MM.1S (cell line): Measurements from ENCODE around the gene ELOVL2.
"Not testable (repeated sequence)": the region's sequence is repeated elsewhere in the genome, so short reads cannot be mapped to it uniquely, and the experiment has no call there.

Experiments used
- DNase-seq: peaks from one replicate; pipeline ENCODE4 v3.0.0-alpha.2; 2015
- H2AFZ ChIP-seq: fragments of 300-600 bp; sonication (generic); 2 replicates; pipeline ENCODE4 v1.6.0; 2016; ENCODE audit warnings: antibody characterized with exemption, low read length
- H3F3A ChIP-seq: fragments of 300-600 bp; sonication (generic); 2 replicates; pipeline ENCODE4 v1.6.1; 2016; ENCODE audit warnings: mild to moderate bottlenecking, antibody characterized with exemption, low read length, moderate library complexity, mixed read lengths; ENCODE audit not compliant: insufficient read depth
- H3K27ac ChIP-seq: fragments of 300-600 bp; sonication (generic); 2 replicates; pipeline ENCODE4 v1.5.1; 2016; ENCODE audit warnings: mild to moderate bottlenecking, low read length
- H3K27me3 ChIP-seq: fragments of 300-600 bp; sonication (generic); replicated peaks from 2 replicates; pipeline ENCODE4 v1.6.0; 2016; ENCODE audit warnings: low read length; ENCODE audit not compliant: insufficient read depth
- H3K36me3 ChIP-seq: fragments of 300-600 bp; sonication (generic); replicated peaks from 2 replicates; pipeline ENCODE4 v1.6.1; 2016; ENCODE audit warnings: mild to moderate bottlenecking, low read length, mixed read lengths; ENCODE audit not compliant: insufficient read depth
- H3K4me1 ChIP-seq: fragments of 300-600 bp; sonication (generic); 2 replicates; pipeline ENCODE4 v1.6.1; 2016; ENCODE audit warnings: low read length, mixed read lengths
- H3K4me2 ChIP-seq: fragments of 300-600 bp; sonication (generic); 2 replicates; pipeline ENCODE4 v1.6.0; 2016; ENCODE audit warnings: low read depth, low read length
- H3K4me3 ChIP-seq: fragments of 300-600 bp; sonication (generic); 2 replicates; pipeline ENCODE4 v1.5.1; 2016; ENCODE audit warnings: low read length, mixed read lengths
- H3K79me2 ChIP-seq: fragments of 300-600 bp; sonication (generic); 2 replicates; pipeline ENCODE4 v1.6.1; 2016; ENCODE audit warnings: mixed run types, low read length, mixed read lengths
- H3K9ac ChIP-seq: fragments of 300-600 bp; sonication (generic); 2 replicates; pipeline ENCODE4 v1.6.1; 2016; ENCODE audit warnings: low read length, mixed read lengths
- H3K9me2 ChIP-seq: fragments of 300-600 bp; sonication (generic); replicated peaks from 2 replicates; pipeline ENCODE4 v1.6.1; 2016; ENCODE audit warnings: mild to moderate bottlenecking, low read length, mixed read lengths; ENCODE audit not compliant: insufficient read depth
- H3K9me3 ChIP-seq: fragments of 300-600 bp; sonication (generic); replicated peaks from 2 replicates; pipeline ENCODE4 v1.6.1; 2016; ENCODE audit warnings: mild to moderate bottlenecking, low read length, mixed read lengths; ENCODE audit not compliant: insufficient read depth
- H4K20me1 ChIP-seq: fragments of 300-600 bp; sonication (generic); 2 replicates; pipeline ENCODE4 v1.6.1; 2016; ENCODE audit warnings: mild to moderate bottlenecking, low read length, moderate library complexity, mixed read lengths; ENCODE audit not compliant: insufficient read depth
- CTCF ChIP-seq: fragments of 300-600 bp; sonication (generic); IDR thresholded peaks from 2 replicates; pipeline ENCODE4 v1.5.1; 2016; ENCODE audit warnings: antibody characterized with exemption, low read length, mixed read lengths
- EZH2 ChIP-seq: fragments of 300-600 bp; sonication (generic); optimal IDR thresholded peaks from 2 replicates; pipeline ENCODE3; 2017; ENCODE audit warnings: low read depth, mild to moderate bottlenecking, antibody characterized with exemption, low read length, mixed read lengths
- EZH2phosphoT487 ChIP-seq: fragments of 300-600 bp; sonication (generic); IDR thresholded peaks from 2 replicates; pipeline ENCODE4 v1.6.1; 2018; ENCODE audit warnings: antibody characterized with exemption, low read length

Gene ELOVL2

DNA sequence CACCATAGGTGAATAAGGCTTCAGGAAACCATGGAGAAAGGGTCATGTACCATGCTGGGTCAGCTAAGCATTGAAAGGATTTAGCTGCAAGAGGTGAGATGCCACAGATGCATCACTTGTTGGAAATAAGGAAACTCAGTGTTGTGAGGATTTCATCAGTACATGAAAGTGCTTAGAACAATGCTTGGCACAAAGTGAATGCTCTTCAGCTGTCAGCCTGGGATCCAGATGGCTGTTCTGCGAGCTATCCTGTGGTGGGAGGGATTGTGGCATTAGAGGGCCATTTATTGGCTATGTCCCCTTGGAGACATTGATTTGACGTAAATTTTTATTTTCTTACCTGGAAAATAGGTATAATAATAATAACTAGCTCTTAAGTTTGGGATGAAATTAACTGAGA lies 53.0 kb downstream of the ELOVL2 start:
- H4K20me1 ChIP-seq: no peaks in the 10 kb centered on the region
- no peak overlapping the region for H2AFZ ChIP-seq
- no peak overlapping the region for H3K9ac ChIP-seq
- no peaks in the 10 kb centered on the region for H3F3A ChIP-seq
- DNase-seq: no peak
- H3K79me2 ChIP-seq: no peaks in the 10 kb centered on the region
- H3K4me1 ChIP-seq: no peaks in the 10 kb centered on the region
- TF ChIP-seq CTCF (no peak), EZH2phosphoT487 (no peak), EZH2 (no peak)
- H3K9me3 ChIP-seq: no peaks in the 10 kb centered on the region
- no peaks in the 10 kb centered on the region for H3K27me3 ChIP-seq
- no peak overlapping the region for H3K4me3 ChIP-seq
- H3K4me2 ChIP-seq: no peak overlapping the region
- no peaks in the 10 kb centered on the region for H3K36me3 ChIP-seq
- H3K9me2 ChIP-seq: no peaks in the 10 kb centered on the region
- H3K27ac ChIP-seq: no peak overlapping the region

- no peak for DNase-seq
- H3K27ac ChIP-seq: no peak overlapping the region
- no peaks in the 10 kb centered on the region for H3F3A ChIP-seq
- no peak overlapping the region for H3K9ac ChIP-seq
- H3K9me2 ChIP-seq: no peaks in the 10 kb centered on the region
- no peak overlapping the region for H3K4me2 ChIP-seq
- H3K4me1 ChIP-seq: no peaks in the 10 kb centered on the region
- no peak overlapping the region for H2AFZ ChIP-seq
- no peak overlapping the region for H3K4me3 ChIP-seq
- H3K36me3 ChIP-seq: no peaks in the 10 kb centered on the region
- TF ChIP-seq EZH2phosphoT487: no peak
- no peak for TF ChIP-seq CTCF
- no peak for TF ChIP-seq EZH2
- H3K27me3 ChIP-seq: no peaks in the 10 kb centered on the region
- no peaks in the 10 kb centered on the region for H3K79me2 ChIP-seq
- no peaks in the 10 kb centered on the region for H4K20me1 ChIP-seq
- H3K9me3 ChIP-seq: no peaks in the 10 kb centered on the region
Measured at GRCh38 chr6:10989587-10989986, 54.5 kb downstream of the ELOVL2 start.

DNA sequence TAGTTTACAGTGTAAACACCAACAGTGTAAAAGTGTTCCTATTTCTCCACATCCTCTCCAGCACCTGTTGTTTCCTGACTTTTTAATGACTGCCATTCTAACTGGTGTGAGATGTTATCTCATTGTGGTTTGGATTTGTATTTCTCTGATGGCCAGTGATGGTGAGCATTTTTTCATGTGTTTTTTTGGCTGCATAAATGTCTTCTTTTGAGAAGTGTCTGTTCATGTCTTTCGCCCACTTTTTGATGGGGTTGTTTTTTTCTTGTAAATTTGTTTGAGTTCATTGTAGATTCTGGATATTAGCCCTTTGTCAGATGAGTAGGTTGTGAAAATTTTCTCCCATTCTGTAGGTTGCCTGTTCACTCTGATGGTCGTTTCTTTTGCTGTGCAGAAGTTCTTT lies 59.1 kb downstream of the ELOVL2 start:
- DNase-seq, H3K4me1 ChIP-seq, H4K20me1 ChIP-seq, H3K79me2 ChIP-seq, H3K36me3 ChIP-seq, H3K27me3 ChIP-seq, H3K9me3 ChIP-seq, H3K4me3 ChIP-seq, H3K9me2 ChIP-seq, H3F3A ChIP-seq, H3K4me2 ChIP-seq, H3K9ac ChIP-seq, H2AFZ ChIP-seq, H3K27ac ChIP-seq: not testable (repeated sequence)

DNA sequence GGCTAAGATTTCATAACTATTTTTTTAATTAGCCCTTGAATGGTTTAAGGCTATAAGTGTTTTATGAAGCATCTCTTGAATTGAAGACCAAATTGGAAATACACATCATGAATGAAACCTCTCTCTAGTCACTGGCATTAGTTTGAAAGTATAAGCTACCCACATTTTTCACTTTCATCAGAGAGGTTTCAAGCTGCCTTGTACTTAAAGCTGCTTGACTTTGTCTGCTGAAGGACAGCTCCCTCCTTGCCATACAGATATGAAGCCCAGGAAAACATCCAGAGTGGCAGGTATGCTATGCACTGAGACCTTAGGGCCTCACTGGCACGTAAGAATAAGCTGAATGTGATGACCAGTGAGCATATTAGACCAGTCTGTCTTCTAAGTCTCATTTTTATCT lies 62.7 kb downstream of the ELOVL2 start:
- DNase-seq: peak; percentile 21
- Histone ChIP-seq H3K79me2 (no peaks in the 10 kb centered on the region), H3K36me3 (no peaks in the 10 kb centered on the region), H2AFZ (no peak overlapping the region), H3K9me2 (no peaks in the 10 kb centered on the region), H3K4me2 (no peak overlapping the region), H3K27me3 (0 out of 2 replicates have a peak, but pooled peaks cover 7% of the 10 kb centered on the region), H4K20me1 (no peaks in the 10 kb centered on the region), H3F3A (no peaks in the 10 kb centered on the region), H3K9me3 (no peaks in the 10 kb centered on the region), H3K4me3 (no peak overlapping the region), H3K4me1 (peaks cover 3% of the 10 kb centered on the region; the same call in 1 of the 2 replicates), H3K27ac (no peak overlapping the region), H3K9ac (no peak overlapping the region)
- TF ChIP-seq EZH2 (no peak), EZH2phosphoT487 (no peak), CTCF (no peak)
